ENCODE results near the gene VGLL1. TPM values are rescaled to one million over a fixed set of nuclear protein-coding genes. Genes with fewer than 3 reads are reported as not detected.

VGLL1 gene
- total RNA-seq, 1 experiment from 2014 or later = not detected

DNA sequence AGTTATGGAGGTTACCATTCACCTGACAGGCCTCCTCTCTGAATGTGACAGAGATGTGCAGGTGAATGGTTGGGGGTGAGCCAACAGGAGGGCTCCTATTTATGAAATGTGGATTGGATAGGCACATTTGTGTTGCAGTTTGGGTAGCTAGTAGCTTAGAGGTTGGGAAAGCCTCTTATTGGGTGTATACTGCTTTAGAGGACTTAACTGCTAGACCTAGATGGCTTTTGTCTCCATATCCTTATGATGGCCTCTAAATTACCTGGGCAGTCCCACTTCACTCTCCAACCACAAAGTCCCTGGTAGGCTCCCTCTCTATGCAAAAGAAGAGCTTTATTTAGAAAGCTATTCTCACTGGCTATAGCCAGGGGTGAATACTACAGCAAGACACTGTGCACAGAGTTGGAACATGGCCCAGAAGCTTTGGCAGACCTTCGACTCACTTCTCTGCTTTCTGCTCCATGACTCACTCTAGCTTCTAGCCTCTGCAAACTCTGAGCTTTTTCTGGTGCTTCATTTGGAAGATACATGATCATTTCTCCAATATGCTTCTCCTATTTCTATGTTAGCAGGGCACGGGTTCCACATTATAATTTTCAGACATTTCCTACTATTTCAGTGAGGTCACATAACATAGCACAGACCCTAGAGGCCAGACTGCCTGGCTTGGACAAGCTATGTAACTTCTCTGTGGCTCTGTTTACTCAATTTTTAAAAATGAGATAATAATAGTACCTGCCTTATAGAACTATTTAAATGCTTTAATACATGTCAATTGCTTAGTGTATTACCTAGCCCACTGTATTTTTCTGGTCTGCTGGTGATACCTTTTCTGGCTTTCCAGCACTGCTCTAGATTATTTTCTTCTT is 6.0 kb upstream of the VGLL1 start:
- ATAC-seq (peak; percentile 95), DNase-seq (ENCODE audit: low read depth, low spot score) (peak; percentile 22)
- intact Hi-C loops (cut with micrococcal nuclease; ENCODE audit: unreplicated experiment) = loop anchor here (10.0 kb wide), 1 partner anchor 169 kb away; no protein-coding TSS in a partner anchor
- Histone ChIP-seq H3K36me3 (ENCODE audit: control insufficient read depth, insufficient read depth, low read length) (no peaks in the 10 kb centered on the region), H3K4me1 (ENCODE audit: control insufficient read depth, insufficient read depth, low read length) (peaks cover 10% of the 10 kb centered on the region), H3K9me3 (ENCODE audit: control insufficient read depth, insufficient read depth, low read depth, low read length) (no peaks in the 10 kb centered on the region), H3K4me3 (ENCODE audit: low read depth in 2 of 2, low read length in 2 of 2) (no peak overlapping the region), H3K27ac (ENCODE audit: low read length) (0 out of 2 replicates have a peak overlapping the region, but pooled peaks have one; percentile 23), H3K27me3 (ENCODE audit: control insufficient read depth, insufficient read depth, low read length) (no peaks in the 10 kb centered on the region)
- ChIA-PET POLR2A (interaction anchor here (0.6 kb wide), 1 partner anchor 191 kb away, joined by 4 read pairs; no protein-coding TSS in a partner anchor), CTCF (no interaction called here)
- TF ChIP-seq, protein P1, sequence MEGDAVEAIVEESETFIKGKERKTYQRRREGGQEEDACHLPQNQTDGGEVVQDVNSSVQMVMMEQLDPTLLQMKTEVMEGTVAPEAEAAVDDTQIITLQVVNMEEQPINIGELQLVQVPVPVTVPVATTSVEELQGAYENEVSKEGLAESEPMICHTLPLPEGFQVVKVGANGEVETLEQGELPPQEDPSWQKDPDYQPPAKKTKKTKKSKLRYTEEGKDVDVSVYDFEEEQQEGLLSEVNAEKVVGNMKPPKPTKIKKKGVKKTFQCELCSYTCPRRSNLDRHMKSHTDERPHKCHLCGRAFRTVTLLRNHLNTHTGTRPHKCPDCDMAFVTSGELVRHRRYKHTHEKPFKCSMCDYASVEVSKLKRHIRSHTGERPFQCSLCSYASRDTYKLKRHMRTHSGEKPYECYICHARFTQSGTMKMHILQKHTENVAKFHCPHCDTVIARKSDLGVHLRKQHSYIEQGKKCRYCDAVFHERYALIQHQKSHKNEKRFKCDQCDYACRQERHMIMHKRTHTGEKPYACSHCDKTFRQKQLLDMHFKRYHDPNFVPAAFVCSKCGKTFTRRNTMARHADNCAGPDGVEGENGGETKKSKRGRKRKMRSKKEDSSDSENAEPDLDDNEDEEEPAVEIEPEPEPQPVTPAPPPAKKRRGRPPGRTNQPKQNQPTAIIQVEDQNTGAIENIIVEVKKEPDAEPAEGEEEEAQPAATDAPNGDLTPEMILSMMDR (IDR thresholded peaks at IDR 0.05) = no peak
- TF ChIP-seq, protein P2, sequence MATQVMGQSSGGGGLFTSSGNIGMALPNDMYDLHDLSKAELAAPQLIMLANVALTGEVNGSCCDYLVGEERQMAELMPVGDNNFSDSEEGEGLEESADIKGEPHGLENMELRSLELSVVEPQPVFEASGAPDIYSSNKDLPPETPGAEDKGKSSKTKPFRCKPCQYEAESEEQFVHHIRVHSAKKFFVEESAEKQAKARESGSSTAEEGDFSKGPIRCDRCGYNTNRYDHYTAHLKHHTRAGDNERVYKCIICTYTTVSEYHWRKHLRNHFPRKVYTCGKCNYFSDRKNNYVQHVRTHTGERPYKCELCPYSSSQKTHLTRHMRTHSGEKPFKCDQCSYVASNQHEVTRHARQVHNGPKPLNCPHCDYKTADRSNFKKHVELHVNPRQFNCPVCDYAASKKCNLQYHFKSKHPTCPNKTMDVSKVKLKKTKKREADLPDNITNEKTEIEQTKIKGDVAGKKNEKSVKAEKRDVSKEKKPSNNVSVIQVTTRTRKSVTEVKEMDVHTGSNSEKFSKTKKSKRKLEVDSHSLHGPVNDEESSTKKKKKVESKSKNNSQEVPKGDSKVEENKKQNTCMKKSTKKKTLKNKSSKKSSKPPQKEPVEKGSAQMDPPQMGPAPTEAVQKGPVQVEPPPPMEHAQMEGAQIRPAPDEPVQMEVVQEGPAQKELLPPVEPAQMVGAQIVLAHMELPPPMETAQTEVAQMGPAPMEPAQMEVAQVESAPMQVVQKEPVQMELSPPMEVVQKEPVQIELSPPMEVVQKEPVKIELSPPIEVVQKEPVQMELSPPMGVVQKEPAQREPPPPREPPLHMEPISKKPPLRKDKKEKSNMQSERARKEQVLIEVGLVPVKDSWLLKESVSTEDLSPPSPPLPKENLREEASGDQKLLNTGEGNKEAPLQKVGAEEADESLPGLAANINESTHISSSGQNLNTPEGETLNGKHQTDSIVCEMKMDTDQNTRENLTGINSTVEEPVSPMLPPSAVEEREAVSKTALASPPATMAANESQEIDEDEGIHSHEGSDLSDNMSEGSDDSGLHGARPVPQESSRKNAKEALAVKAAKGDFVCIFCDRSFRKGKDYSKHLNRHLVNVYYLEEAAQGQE (IDR thresholded peaks at IDR 0.05; ENCODE audit: insufficient read depth in 1 of 2, low read depth in 2 of 2, low read length in 1 of 2) = no peak
- no peak for TF ChIP-seq POLR2AphosphoS5 (IDR thresholded peaks at IDR 0.05; ENCODE audit: low read depth, low read length)
- in situ Hi-C loops (cut with HindIII; ENCODE audit: low pct_unique_long_range_greater_than_20kb, low sequenced_read_pairs) = no loop called here
- no TSS peak for BruUV-seq (replicated peaks)

DNA sequence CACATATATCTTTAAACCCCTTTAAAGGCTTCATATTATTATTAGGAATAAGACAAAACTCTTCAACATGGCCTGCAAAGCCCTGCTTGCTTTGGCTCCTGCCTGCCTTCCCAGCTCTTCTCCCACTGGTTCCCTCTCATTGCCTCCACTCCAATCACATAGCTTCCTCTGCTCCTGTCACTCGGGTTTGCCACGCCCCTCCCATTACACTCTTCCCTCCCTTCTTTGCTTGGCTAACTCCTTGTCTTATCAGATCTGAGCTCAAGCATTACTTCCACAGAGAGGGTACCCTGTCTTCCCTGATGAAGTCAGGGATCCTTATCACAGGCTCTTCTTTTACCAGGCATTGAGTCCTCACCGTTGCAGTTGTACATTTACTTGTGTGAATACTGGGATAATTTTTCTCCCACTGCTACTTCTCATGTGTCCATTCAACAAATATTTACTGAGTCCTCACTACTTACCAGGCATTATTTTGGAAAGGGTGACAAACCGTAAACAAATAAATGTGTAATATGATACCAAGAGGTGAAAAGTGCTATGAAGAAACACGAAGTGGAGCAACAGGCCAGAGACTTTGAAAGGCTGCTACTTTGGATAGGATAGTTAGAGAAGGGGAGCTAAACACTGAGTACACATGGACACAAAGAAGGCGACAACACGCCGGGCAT is 3.2 kb upstream of the VGLL1 start:
- BruUV-seq (replicated peaks) = no TSS peak
- in situ Hi-C loops (cut with HindIII; ENCODE audit: low pct_unique_long_range_greater_than_20kb, low sequenced_read_pairs) (no loop called here), intact Hi-C loops (cut with micrococcal nuclease; ENCODE audit: unreplicated experiment) (loop anchor here (10.0 kb wide), 1 partner anchor 166 kb away; no protein-coding TSS in a partner anchor)
- Histone ChIP-seq H3K9me3 (ENCODE audit: control insufficient read depth, insufficient read depth, low read depth, low read length) (no peaks in the 10 kb centered on the region), H3K27ac (ENCODE audit: low read length) (no peak overlapping the region), H3K36me3 (ENCODE audit: control insufficient read depth, insufficient read depth, low read length) (no peaks in the 10 kb centered on the region), H3K4me1 (ENCODE audit: control insufficient read depth, insufficient read depth, low read length) (peaks cover 10% of the 10 kb centered on the region), H3K4me3 (ENCODE audit: low read depth in 2 of 2, low read length in 2 of 2) (no peak overlapping the region), H3K27me3 (ENCODE audit: control insufficient read depth, insufficient read depth, low read length) (no peaks in the 10 kb centered on the region)
- ChIA-PET POLR2A (interaction anchor here (0.6 kb wide), 1 partner anchor 155 kb away, joined by 4 read pairs; no protein-coding TSS in a partner anchor), CTCF (no interaction called here)
- TF ChIP-seq SIN3A (IDR thresholded peaks at IDR 0.05; ENCODE audit: borderline replicate concordance, insufficient read depth, low read depth, low read length) = no peak
- TF ChIP-seq, protein P1 (IDR thresholded peaks at IDR 0.05) = no peak
- TF ChIP-seq POLR2AphosphoS5 (IDR thresholded peaks at IDR 0.05; ENCODE audit: low read depth, low read length) = no peak
- no peak for TF ChIP-seq TCF7L2 (IDR thresholded peaks at IDR 0.05; ENCODE audit: low read depth, low read length)
- TF ChIP-seq, protein P2 (IDR thresholded peaks at IDR 0.05; ENCODE audit: insufficient read depth in 1 of 2, low read depth in 2 of 2, low read length in 1 of 2) = no peak
- DNase-seq (ENCODE audit: low read depth, low spot score) = no peak
- ATAC-seq = no peak
